Peyer's patch (tissue), 4 donors: ENCODE data around the gene TEC.
"Not testable (repeated sequence)": the region's sequence is repeated elsewhere in the genome, so short reads cannot be mapped to it uniquely, and the experiment has no call there.

Experiments
- CTCF ChIP-seq, 6 experiments: fragments of 450-650 bp in 4 of 6; fragments of 200-600 bp in 2 of 6; sonication (generic) in 1 of 6; IDR thresholded peaks; one replicate each; pipeline ENCODE4 v1.5.1; 2017 to 2019; ENCODE audit warnings: antibody characterized with exemption in 6 of 6, mild to moderate bottlenecking in 3 of 6, moderate library complexity in 1 of 6
- POLR2A ChIP-seq, 2 donors: fragments of 450-650 bp; IDR thresholded peaks; one replicate each; pipeline ENCODE4 v1.5.1; 2017; ENCODE audit warnings: antibody characterized with exemption in 2 of 2, mild to moderate bottlenecking in 2 of 2, moderate library complexity in 2 of 2

GRCh38 chr4:48187066-48187465 lies 82.6 kb downstream of the TEC start:
- TF ChIP-seq CTCF, POLR2A (IDR thresholded peaks at IDR 0.05): not testable (repeated sequence)
